HL-60 (cell line): ENCODE measurements around the gene IRGC.

ENCODE experiments used
- DNase-seq, 2 experiments: peaks; one replicate each; pipeline ENCODE4 v3.0.0-alpha.2; 2010 to 2020; ENCODE audit warnings: low read depth in 1 of 2, low spot score in 1 of 2
- H3K27ac ChIP-seq: fragments of 250-450 bp; sonication (Bioruptor Pico); replicated peaks from 2 replicates; pipeline ENCODE4 v1.5.1; 2020; ENCODE audit warnings: mild to moderate bottlenecking, moderate library complexity
- H3K27me3 ChIP-seq: fragments of 250-450 bp; sonication (Bioruptor Pico); 2 replicates; pipeline ENCODE4 v1.5.1; 2021; ENCODE audit warnings: mild to moderate bottlenecking, moderate library complexity; ENCODE audit not compliant: insufficient read depth, poor library complexity, severe bottlenecking
- H3K4me3 ChIP-seq: replicated peaks from 2 replicates; pipeline ENCODE4 v1.5.1; 2011; ENCODE audit warnings: mild to moderate bottlenecking, control low read depth, low read length; ENCODE audit not compliant: insufficient read depth
- CTCF ChIP-seq: IDR thresholded peaks from one replicate; pipeline ENCODE4 v1.5.1; 2011; ENCODE audit warnings: low read length, control low read depth, inconsistent platforms; ENCODE audit not compliant: insufficient read depth
- GABPA ChIP-seq: IDR thresholded peaks from 2 replicates; pipeline ENCODE4 v1.6.1; 2012; ENCODE audit warnings: low read depth
- POLR2AphosphoS5 ChIP-seq: IDR thresholded peaks from 2 replicates; pipeline ENCODE4 v1.6.1; 2012; ENCODE audit warnings: low read depth
- SPI1 ChIP-seq: IDR thresholded peaks from 2 replicates; pipeline ENCODE4 v1.6.1; 2012; ENCODE audit warnings: low read depth, mild to moderate bottlenecking, borderline replicate concordance
- TF ChIP-seq, protein P1 (sequence below): IDR thresholded peaks from 2 replicates; pipeline ENCODE4 v1.6.1; 2012; ENCODE audit warnings: low read depth; ENCODE audit not compliant: insufficient replicate concordance

The IRGC gene

GRCh38 chr19:43749898-43750297, 34.0 kb downstream of the IRGC start:
- Histone ChIP-seq H3K4me3 (no peak overlapping the region), H3K27me3 (no peaks in the 10 kb centered on the region), H3K27ac (no peak overlapping the region)
- TF ChIP-seq GABPA = no peak
- no peak for TF ChIP-seq CTCF
- TF ChIP-seq, protein P1, sequence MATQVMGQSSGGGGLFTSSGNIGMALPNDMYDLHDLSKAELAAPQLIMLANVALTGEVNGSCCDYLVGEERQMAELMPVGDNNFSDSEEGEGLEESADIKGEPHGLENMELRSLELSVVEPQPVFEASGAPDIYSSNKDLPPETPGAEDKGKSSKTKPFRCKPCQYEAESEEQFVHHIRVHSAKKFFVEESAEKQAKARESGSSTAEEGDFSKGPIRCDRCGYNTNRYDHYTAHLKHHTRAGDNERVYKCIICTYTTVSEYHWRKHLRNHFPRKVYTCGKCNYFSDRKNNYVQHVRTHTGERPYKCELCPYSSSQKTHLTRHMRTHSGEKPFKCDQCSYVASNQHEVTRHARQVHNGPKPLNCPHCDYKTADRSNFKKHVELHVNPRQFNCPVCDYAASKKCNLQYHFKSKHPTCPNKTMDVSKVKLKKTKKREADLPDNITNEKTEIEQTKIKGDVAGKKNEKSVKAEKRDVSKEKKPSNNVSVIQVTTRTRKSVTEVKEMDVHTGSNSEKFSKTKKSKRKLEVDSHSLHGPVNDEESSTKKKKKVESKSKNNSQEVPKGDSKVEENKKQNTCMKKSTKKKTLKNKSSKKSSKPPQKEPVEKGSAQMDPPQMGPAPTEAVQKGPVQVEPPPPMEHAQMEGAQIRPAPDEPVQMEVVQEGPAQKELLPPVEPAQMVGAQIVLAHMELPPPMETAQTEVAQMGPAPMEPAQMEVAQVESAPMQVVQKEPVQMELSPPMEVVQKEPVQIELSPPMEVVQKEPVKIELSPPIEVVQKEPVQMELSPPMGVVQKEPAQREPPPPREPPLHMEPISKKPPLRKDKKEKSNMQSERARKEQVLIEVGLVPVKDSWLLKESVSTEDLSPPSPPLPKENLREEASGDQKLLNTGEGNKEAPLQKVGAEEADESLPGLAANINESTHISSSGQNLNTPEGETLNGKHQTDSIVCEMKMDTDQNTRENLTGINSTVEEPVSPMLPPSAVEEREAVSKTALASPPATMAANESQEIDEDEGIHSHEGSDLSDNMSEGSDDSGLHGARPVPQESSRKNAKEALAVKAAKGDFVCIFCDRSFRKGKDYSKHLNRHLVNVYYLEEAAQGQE = no peak
- no peak for TF ChIP-seq SPI1
- TF ChIP-seq POLR2AphosphoS5 = no peak
- no peak for DNase-seq

DNA sequence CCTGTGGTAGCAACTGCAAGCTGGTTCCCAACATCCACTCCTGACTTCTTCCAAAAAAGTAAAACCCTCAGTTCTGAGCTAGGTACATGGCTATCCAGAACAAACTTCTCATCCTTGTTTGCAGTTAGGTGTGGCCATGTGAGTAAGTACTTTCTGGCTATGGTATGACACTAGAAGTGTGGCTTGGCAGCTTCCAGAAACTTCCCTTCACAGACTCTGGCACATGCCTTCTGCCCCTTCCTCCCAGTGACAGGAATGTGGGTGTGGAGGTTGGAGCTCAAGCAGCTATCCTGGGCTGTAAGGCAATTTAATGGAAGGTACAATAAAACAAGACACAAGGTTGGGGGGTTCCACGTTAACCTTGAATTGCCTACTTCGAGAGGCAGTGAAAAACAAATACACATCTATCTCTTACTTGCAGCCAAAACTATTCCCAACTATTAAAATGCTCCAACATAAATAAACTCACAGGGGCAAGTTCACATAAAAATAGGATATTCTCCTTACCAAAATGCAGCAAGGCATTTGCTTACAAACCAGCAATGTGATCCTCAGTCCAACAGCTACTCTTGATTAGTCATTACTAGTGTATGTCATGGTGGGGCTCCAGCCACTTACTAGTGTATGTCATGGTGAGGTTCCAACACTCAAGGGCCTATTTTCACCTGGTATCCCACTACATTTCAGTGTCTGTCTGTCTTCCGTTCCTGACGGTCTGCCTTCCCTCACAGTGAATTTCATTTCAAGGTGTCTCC, 35.8 kb downstream of the IRGC start:
- no peak overlapping the region for H3K4me3 ChIP-seq
- no peak for TF ChIP-seq POLR2AphosphoS5
- TF ChIP-seq, protein P1 = no peak
- TF ChIP-seq SPI1 = no peak
- no peak for TF ChIP-seq CTCF
- no peak for TF ChIP-seq GABPA
- no peak overlapping the region for H3K27ac ChIP-seq
- DNase-seq = no peak
- no peaks in the 10 kb centered on the region for H3K27me3 ChIP-seq

- no peak overlapping the region for H3K4me3 ChIP-seq
- TF ChIP-seq POLR2AphosphoS5 = no peak
- TF ChIP-seq, protein P1 = no peak
- TF ChIP-seq CTCF = no peak
- TF ChIP-seq SPI1 = no peak
- no peak for TF ChIP-seq GABPA
- no peak for DNase-seq
Observed at GRCh38 chr19:43752287-43752875, 36.5 kb downstream of the IRGC start.

More at GRCh38 chr19:43752287-43752875, 36.5 kb downstream of the IRGC start:
- Histone ChIP-seq H3K27ac (no peak overlapping the region), H3K27me3 (no peaks in the 10 kb centered on the region)
